Suprapubic skin (tissue), 4 donors: ENCODE results near the gene KCNK17. TPM values are rescaled to one million over a fixed set of nuclear protein-coding genes. Genes with fewer than 3 reads are reported as not detected.

Source experiments
- DNase-seq, 2 donors: peaks; one replicate each; pipeline ENCODE4 v3.0.0-alpha.2; 2019; ENCODE audit warnings: low spot score in 2 of 2
- H3K27ac ChIP-seq: fragments of 200-600 bp; sonication (generic); one replicate; pipeline ENCODE4 v1.5.1; 2019
- H3K27me3 ChIP-seq: fragments of 200-600 bp; sonication (generic); one replicate; pipeline ENCODE4 v1.5.1; 2019
- H3K36me3 ChIP-seq: fragments of 200-600 bp; sonication (generic); one replicate; pipeline ENCODE4 v1.5.1; 2019
- H3K4me1 ChIP-seq: fragments of 200-600 bp; sonication (generic); one replicate; pipeline ENCODE4 v1.5.1; 2019
- H3K4me3 ChIP-seq: fragments of 200-600 bp; sonication (generic); one replicate; pipeline ENCODE4 v1.5.1; 2019; ENCODE audit warnings: mild to moderate bottlenecking
- H3K9me3 ChIP-seq: fragments of 200-600 bp; sonication (generic); one replicate; pipeline ENCODE4 v1.5.1; 2019
- EP300 ChIP-seq: sonication (generic); formaldehyde crosslinking; IDR thresholded peaks from one replicate; pipeline ENCODE4 v1.6.1; 2017; ENCODE audit warnings: antibody characterized with exemption
- POLR2A ChIP-seq, 2 donors: fragments of 450-650 bp; IDR thresholded peaks; one replicate each; pipeline ENCODE4 v1.6.1; 2017; ENCODE audit warnings: antibody characterized with exemption in 2 of 2, mild to moderate bottlenecking in 2 of 2, moderate library complexity in 2 of 2
- POLR2AphosphoS5 ChIP-seq, 3 donors: sonication (generic); formaldehyde crosslinking; IDR thresholded peaks; one replicate each; pipeline ENCODE4 v1.6.1; 2017; ENCODE audit warnings: antibody characterized with exemption in 3 of 3
- WGBS: methylation state at CpG from one replicate; pipeline ENCODE4 v1.1.5; 2018; 5-methylcytosine and 5-hydroxymethylcytosine counted together
- total RNA-seq, 4 donors: library from RNA; depleted of rRNA; stranded (reverse); fragments of >200 nt; gene quantifications; one replicate each; pipeline ENCODE4 v1.1.0, GENCODE V29; 2016
- TF ChIP-seq, protein P1 (sequence below), 2 donors: fragments of 200-600 bp in 1 of 2; fragments of 450-650 bp in 1 of 2; sonication (generic) in 1 of 2; IDR thresholded peaks; one replicate each; pipeline ENCODE4 v1.5.1; 2016 to 2019; ENCODE audit warnings: antibody characterized with exemption in 2 of 2, mild to moderate bottlenecking in 1 of 2, moderate library complexity in 1 of 2

The KCNK17 gene
- total RNA-seq, 4 donors from 2014 or later = not detected

DNA sequence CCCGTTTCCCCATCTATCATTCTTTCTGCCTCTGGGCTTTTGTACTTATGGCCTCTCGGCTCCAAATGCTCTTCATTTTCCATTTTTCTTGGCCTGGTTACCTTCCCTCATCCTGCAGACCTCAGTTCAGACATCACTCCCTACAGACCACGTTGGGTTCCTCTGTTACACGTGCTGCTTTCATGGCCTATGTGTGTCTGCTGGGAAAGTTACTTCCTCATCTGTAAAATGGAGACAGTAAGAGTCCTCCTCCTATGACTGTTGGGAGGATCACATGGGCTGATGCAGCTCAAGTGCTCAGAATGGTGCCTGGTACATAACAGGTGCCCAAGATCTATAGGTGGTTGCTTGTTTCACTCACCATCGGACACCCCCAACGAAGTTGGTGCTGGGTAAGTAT, 13.5 kb downstream of the KCNK17 start:
- no peak for DNase-seq
- Histone ChIP-seq H3K4me3 (no peak overlapping the region), H3K27ac (no peak overlapping the region), H3K9me3 (no peaks in the 10 kb centered on the region), H3K36me3 (no peaks in the 10 kb centered on the region), H3K27me3 (no peaks in the 10 kb centered on the region), H3K4me1 (peaks cover 7% of the 10 kb centered on the region)
- TF ChIP-seq EP300 (no peak), POLR2A (IDR thresholded peaks at IDR 0.05) (no peak), POLR2AphosphoS5 (IDR thresholded peaks at IDR 0.05) (no peak)
- TF ChIP-seq, protein P1, sequence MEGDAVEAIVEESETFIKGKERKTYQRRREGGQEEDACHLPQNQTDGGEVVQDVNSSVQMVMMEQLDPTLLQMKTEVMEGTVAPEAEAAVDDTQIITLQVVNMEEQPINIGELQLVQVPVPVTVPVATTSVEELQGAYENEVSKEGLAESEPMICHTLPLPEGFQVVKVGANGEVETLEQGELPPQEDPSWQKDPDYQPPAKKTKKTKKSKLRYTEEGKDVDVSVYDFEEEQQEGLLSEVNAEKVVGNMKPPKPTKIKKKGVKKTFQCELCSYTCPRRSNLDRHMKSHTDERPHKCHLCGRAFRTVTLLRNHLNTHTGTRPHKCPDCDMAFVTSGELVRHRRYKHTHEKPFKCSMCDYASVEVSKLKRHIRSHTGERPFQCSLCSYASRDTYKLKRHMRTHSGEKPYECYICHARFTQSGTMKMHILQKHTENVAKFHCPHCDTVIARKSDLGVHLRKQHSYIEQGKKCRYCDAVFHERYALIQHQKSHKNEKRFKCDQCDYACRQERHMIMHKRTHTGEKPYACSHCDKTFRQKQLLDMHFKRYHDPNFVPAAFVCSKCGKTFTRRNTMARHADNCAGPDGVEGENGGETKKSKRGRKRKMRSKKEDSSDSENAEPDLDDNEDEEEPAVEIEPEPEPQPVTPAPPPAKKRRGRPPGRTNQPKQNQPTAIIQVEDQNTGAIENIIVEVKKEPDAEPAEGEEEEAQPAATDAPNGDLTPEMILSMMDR (IDR thresholded peaks at IDR 0.05) = no peak
- WGBS = 85% methylated on average over 6 of the region's 6 CpGs

DNA sequence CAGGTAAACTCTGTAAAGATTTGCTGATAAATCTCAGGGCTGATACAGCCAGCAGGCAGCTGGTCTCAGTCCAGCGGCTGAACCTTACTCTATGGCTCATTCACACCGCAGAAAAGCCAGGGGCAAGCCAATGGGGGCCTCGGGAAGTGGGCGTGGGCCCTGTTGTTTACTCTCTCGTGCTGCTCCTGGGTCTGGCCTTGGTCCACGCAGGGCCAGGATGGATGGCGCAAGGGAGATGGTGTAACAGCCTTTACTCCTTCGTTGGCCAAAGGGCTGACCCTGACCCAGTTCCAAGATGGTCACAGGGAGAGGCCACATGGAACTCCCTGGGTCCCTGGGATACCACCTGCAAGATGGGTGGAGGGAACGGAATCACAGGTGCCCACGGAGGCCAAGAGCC, 16.2 kb downstream of the KCNK17 start:
- H3K4me1 ChIP-seq = peaks cover 5% of the 10 kb centered on the region
- no peaks in the 10 kb centered on the region for H3K9me3 ChIP-seq
- WGBS = 89% methylated on average over 3 of the region's 10 CpGs
- H3K4me3 ChIP-seq = no peak overlapping the region
- TF ChIP-seq, protein P1 (IDR thresholded peaks at IDR 0.05) = no peak
- no peak for TF ChIP-seq POLR2AphosphoS5 (IDR thresholded peaks at IDR 0.05)
- TF ChIP-seq EP300 = no peak
- no peak for TF ChIP-seq POLR2A (IDR thresholded peaks at IDR 0.05)
- H3K27me3 ChIP-seq = no peaks in the 10 kb centered on the region
- no peaks in the 10 kb centered on the region for H3K36me3 ChIP-seq
- DNase-seq = no peak
- H3K27ac ChIP-seq = no peak overlapping the region

GRCh38 chr6:39296745-39297640, 17.2 kb downstream of the KCNK17 start:
- no peaks in the 10 kb centered on the region for H3K36me3 ChIP-seq
- 54% methylated on average over 13 of the region's 18 CpGs for WGBS
- TF ChIP-seq POLR2AphosphoS5 (IDR thresholded peaks at IDR 0.05) = peak in 2 of 3 donors; percentile 3 to 25
- TF ChIP-seq POLR2A (IDR thresholded peaks at IDR 0.05) = no peak
- H3K9me3 ChIP-seq = no peaks in the 10 kb centered on the region
- H3K27me3 ChIP-seq = no peaks in the 10 kb centered on the region
- no peak overlapping the region for H3K4me3 ChIP-seq
- no peaks in the 10 kb centered on the region for H3K4me1 ChIP-seq
- DNase-seq = peak in 1 of 2 donors; percentile 68
- H3K27ac ChIP-seq = no peak overlapping the region

- no peak for TF ChIP-seq POLR2AphosphoS5 (IDR thresholded peaks at IDR 0.05)
- TF ChIP-seq EP300 = no peak
- no peak for TF ChIP-seq POLR2A (IDR thresholded peaks at IDR 0.05)
- TF ChIP-seq, protein P1 (IDR thresholded peaks at IDR 0.05) = no peak
- Histone ChIP-seq H3K9me3 (no peaks in the 10 kb centered on the region), H3K36me3 (no peaks in the 10 kb centered on the region), H3K4me1 (no peaks in the 10 kb centered on the region), H3K27me3 (no peaks in the 10 kb centered on the region), H3K27ac (no peak overlapping the region), H3K4me3 (no peak overlapping the region)
- DNase-seq = no peak
- WGBS = 50% methylated on average over 5 of the region's 5 CpGs
Measured at GRCh38 chr6:39295611-39296011, 18.6 kb downstream of the KCNK17 start.

- H3K4me3 ChIP-seq = no peak overlapping the region
- 75% methylated on average over 1 of the region's 1 CpG for WGBS
- no peaks in the 10 kb centered on the region for H3K36me3 ChIP-seq
- TF ChIP-seq, protein P1 (IDR thresholded peaks at IDR 0.05) = no peak
- TF ChIP-seq POLR2A (IDR thresholded peaks at IDR 0.05) (no peak), POLR2AphosphoS5 (IDR thresholded peaks at IDR 0.05) (no peak), EP300 (no peak)
- H3K27me3 ChIP-seq = no peaks in the 10 kb centered on the region
- H3K27ac ChIP-seq = no peak overlapping the region
- no peak for DNase-seq
- no peaks in the 10 kb centered on the region for H3K9me3 ChIP-seq
- no peaks in the 10 kb centered on the region for H3K4me1 ChIP-seq
Measured at GRCh38 chr6:39294899-39295298, 19.3 kb downstream of the KCNK17 start.
